ENCODE results near the gene ARFGAP3.

The ARFGAP3 gene

DNA sequence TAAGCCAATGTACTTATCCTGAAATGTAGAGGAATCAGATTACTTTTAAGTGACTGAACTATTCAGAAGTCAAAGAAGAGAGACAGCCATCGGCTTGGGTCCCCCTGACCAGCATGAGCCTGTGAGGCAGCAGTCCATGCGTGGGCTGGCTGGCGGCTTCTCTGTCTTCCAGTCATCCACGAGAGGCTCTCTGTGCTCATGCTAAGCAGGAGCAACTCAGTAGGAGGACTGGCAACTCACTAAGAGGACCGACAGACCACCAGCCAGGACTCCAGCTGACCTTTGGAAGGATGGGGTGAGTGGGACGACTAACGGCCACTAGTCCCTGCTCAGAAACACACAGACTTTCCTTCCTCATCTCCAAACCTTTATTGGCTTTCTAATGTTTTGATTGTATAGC, 43.6 kb downstream of the ARFGAP3 start:
- peaks cover 3% of the 10 kb centered on the region for H3K4me1 ChIP-seq (ENCODE audit: control insufficient read depth, insufficient read depth, low read length)
- no peak overlapping the region for H3K4me3 ChIP-seq (ENCODE audit: low read length)
- H3K36me3 ChIP-seq (ENCODE audit: insufficient read depth, low read length): peaks cover 65% of the 10 kb centered on the region
- H3K27me3 ChIP-seq (ENCODE audit: control insufficient read depth, insufficient read depth, low read length): no peaks in the 10 kb centered on the region
- no peaks in the 10 kb centered on the region for H3K9me3 ChIP-seq (replicated peaks; ENCODE audit: low read length)
- no peak overlapping the region for H3K9ac ChIP-seq (ENCODE audit: low read depth, low read length)
- no peak overlapping the region for H3K4me2 ChIP-seq (ENCODE audit: low read length)

- Histone ChIP-seq H3K9me3 (replicated peaks; ENCODE audit: low read length) (no peaks in the 10 kb centered on the region), H3K4me1 (ENCODE audit: control insufficient read depth, insufficient read depth, low read length) (no peaks in the 10 kb centered on the region), H3K4me3 (ENCODE audit: low read length) (no peak overlapping the region), H3K36me3 (ENCODE audit: insufficient read depth, low read length) (peaks cover 69% of the 10 kb centered on the region), H3K9ac (ENCODE audit: low read depth, low read length) (no peak overlapping the region), H3K27me3 (ENCODE audit: control insufficient read depth, insufficient read depth, low read length) (no peaks in the 10 kb centered on the region), H3K4me2 (ENCODE audit: low read length) (no peak overlapping the region)
These were observed 45.6 kb downstream of the ARFGAP3 start for GRCh38 chr22:42811459-42811858.

DNA sequence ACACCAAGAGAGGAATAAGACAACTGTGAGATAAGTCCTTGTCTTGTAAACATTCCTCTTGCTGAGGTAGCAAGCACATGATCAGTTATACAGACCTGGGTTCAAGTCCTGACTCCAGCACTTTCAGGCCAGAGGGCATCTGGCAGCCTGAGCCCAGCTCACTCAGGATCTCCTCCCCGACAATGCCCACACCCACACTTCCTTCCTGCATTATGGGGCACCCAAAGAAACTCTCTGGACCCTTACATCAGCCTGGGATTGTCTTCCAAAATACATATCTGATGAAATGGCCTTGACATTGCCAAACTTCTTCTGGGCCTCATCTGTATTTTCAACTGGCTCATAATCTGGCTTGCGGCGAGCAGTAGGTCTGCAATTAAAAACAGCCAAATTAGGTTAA, 48.6 kb downstream of the ARFGAP3 start:
- H3K9ac ChIP-seq (ENCODE audit: low read depth, low read length): no peak overlapping the region
- no peak overlapping the region for H3K4me3 ChIP-seq (ENCODE audit: low read length)
- H3K4me2 ChIP-seq (ENCODE audit: low read length): no peak overlapping the region
- peaks cover 68% of the 10 kb centered on the region for H3K36me3 ChIP-seq (ENCODE audit: insufficient read depth, low read length)
- no peaks in the 10 kb centered on the region for H3K9me3 ChIP-seq (replicated peaks; ENCODE audit: low read length)
- no peaks in the 10 kb centered on the region for H3K27me3 ChIP-seq (ENCODE audit: control insufficient read depth, insufficient read depth, low read length)
- H3K4me1 ChIP-seq (ENCODE audit: control insufficient read depth, insufficient read depth, low read length): peaks cover 12% of the 10 kb centered on the region

GRCh38 chr22:42807185-42807584, 49.9 kb downstream of the ARFGAP3 start:
- peaks cover 12% of the 10 kb centered on the region for H3K4me1 ChIP-seq (ENCODE audit: control insufficient read depth, insufficient read depth, low read length)
- H3K4me2 ChIP-seq (ENCODE audit: low read length): no peak overlapping the region
- no peak overlapping the region for H3K4me3 ChIP-seq (ENCODE audit: low read length)
- H3K36me3 ChIP-seq (ENCODE audit: insufficient read depth, low read length): peaks cover 66% of the 10 kb centered on the region
- H3K27me3 ChIP-seq (ENCODE audit: control insufficient read depth, insufficient read depth, low read length): no peaks in the 10 kb centered on the region
- H3K9ac ChIP-seq (ENCODE audit: low read depth, low read length): no peak overlapping the region
- H3K9me3 ChIP-seq (replicated peaks; ENCODE audit: low read length): no peaks in the 10 kb centered on the region

GRCh38 chr22:42805998-42806830, 50.9 kb downstream of the ARFGAP3 start:
- peaks cover 12% of the 10 kb centered on the region for H3K4me1 ChIP-seq (ENCODE audit: control insufficient read depth, insufficient read depth, low read length)
- no peak overlapping the region for H3K4me2 ChIP-seq (ENCODE audit: low read length)
- peaks cover 69% of the 10 kb centered on the region for H3K36me3 ChIP-seq (ENCODE audit: insufficient read depth, low read length)
- no peak overlapping the region for H3K9ac ChIP-seq (ENCODE audit: low read depth, low read length)
- no peaks in the 10 kb centered on the region for H3K27me3 ChIP-seq (ENCODE audit: control insufficient read depth, insufficient read depth, low read length)
- H3K9me3 ChIP-seq (replicated peaks; ENCODE audit: low read length): no peaks in the 10 kb centered on the region
- H3K4me3 ChIP-seq (ENCODE audit: low read length): no peak overlapping the region

DNA sequence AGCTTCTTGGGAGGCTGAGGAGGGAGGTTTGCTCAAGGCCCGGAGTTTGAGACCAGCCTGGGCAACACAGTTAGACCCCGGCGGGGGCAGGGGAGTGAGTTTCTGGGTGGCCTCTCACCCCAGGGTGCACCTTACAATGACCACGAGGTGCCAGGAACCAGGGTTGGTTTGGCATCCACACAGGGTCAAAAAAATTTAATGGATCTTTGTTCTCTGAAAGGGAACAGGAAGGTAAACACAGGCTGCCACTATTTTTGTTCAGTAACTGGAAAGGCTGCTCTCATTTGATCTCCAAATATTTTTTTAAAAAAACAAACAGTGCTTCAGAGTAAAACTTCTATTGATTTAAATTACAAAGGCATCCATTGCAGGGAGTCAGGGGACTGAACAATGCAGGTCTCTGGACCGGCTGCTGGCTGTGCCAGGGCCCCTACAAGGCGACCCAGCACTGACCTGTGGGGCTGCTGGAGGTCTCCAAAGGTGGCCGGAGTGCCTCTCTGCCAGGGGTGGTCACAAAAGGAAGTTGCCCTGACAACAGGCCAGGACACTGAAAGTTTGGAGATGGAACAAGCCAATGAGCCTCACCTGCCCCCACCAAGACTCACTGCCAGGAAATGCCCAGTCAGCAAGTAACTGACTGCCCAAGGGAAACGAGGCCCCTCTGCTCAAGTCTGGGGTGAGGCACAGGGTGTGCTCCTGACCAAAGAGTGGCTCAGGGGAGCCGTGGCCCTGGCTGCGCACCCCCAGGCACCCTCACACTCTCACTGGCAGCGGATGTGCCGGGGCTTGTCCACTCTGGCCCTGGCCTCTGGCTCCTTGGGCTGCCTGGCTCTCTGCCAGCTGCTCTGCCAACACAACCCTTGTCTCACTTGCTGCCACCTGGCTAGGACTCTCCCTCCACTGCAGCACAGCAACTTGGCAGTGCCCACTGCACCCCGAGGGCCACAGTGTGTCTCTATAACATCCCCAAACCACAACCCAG, 51.8 kb downstream of the ARFGAP3 start:
- H3K27me3 ChIP-seq (ENCODE audit: control insufficient read depth, insufficient read depth, low read length): no peaks in the 10 kb centered on the region
- H3K36me3 ChIP-seq (ENCODE audit: insufficient read depth, low read length): peaks cover 70% of the 10 kb centered on the region
- no peak overlapping the region for H3K4me3 ChIP-seq (ENCODE audit: low read length)
- H3K9me3 ChIP-seq (replicated peaks; ENCODE audit: low read length): no peaks in the 10 kb centered on the region
- no peak overlapping the region for H3K4me2 ChIP-seq (ENCODE audit: low read length)
- H3K9ac ChIP-seq (ENCODE audit: low read depth, low read length): no peak overlapping the region
- H3K4me1 ChIP-seq (ENCODE audit: control insufficient read depth, insufficient read depth, low read length): peaks cover 12% of the 10 kb centered on the region

DNA sequence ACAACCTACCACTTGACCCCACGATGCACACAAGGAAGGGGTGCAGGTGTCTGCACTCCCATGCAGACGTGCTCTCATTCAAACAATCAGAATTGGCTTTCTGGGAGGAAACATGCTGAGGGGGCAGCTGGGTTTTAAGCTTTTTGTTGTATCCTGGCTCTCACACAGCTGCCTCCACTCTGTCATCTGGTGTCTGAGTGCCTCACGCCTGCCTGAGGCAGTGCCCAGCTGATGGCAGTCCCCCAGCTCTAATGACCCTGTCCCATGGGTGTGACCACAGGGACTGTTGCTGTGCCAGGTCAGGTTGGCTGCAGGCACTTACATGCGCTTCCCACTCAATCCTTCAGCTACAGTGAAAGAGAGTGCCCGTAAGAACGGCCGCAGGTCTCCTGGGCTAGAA, 53.7 kb downstream of the ARFGAP3 start:
- Histone ChIP-seq H3K27me3 (ENCODE audit: control insufficient read depth, insufficient read depth, low read length) (no peaks in the 10 kb centered on the region), H3K4me3 (ENCODE audit: low read length) (no peak overlapping the region), H3K9ac (ENCODE audit: low read depth, low read length) (no peak overlapping the region), H3K36me3 (ENCODE audit: insufficient read depth, low read length) (peaks cover 76% of the 10 kb centered on the region), H3K9me3 (replicated peaks; ENCODE audit: low read length) (no peaks in the 10 kb centered on the region), H3K4me1 (ENCODE audit: control insufficient read depth, insufficient read depth, low read length) (peaks cover 12% of the 10 kb centered on the region), H3K4me2 (ENCODE audit: low read length) (no peak overlapping the region)

- Histone ChIP-seq H3K4me2 (ENCODE audit: low read length) (no peak overlapping the region), H3K27me3 (ENCODE audit: control insufficient read depth, insufficient read depth, low read length) (no peaks in the 10 kb centered on the region), H3K4me1 (ENCODE audit: control insufficient read depth, insufficient read depth, low read length) (peaks cover 12% of the 10 kb centered on the region), H3K9ac (ENCODE audit: low read depth, low read length) (no peak overlapping the region), H3K36me3 (ENCODE audit: insufficient read depth, low read length) (peaks cover 79% of the 10 kb centered on the region), H3K9me3 (replicated peaks; ENCODE audit: low read length) (no peaks in the 10 kb centered on the region), H3K4me3 (ENCODE audit: low read length) (no peak overlapping the region)
These were observed 55.6 kb downstream of the ARFGAP3 start for GRCh38 chr22:42801252-42802080.

- no peaks in the 10 kb centered on the region for H3K9me3 ChIP-seq (replicated peaks; ENCODE audit: low read length)
- peaks cover 5% of the 10 kb centered on the region for H3K4me1 ChIP-seq (ENCODE audit: control insufficient read depth, insufficient read depth, low read length)
- no peak overlapping the region for H3K4me2 ChIP-seq (ENCODE audit: low read length)
- no peaks in the 10 kb centered on the region for H3K27me3 ChIP-seq (ENCODE audit: control insufficient read depth, insufficient read depth, low read length)
- H3K4me3 ChIP-seq (ENCODE audit: low read length): no peak overlapping the region
- H3K9ac ChIP-seq (ENCODE audit: low read depth, low read length): no peak overlapping the region
- peaks cover 72% of the 10 kb centered on the region for H3K36me3 ChIP-seq (ENCODE audit: insufficient read depth, low read length)
These were observed 56.4 kb downstream of the ARFGAP3 start for GRCh38 chr22:42800451-42801251.

GRCh38 chr22:42799461-42800405, 57.3 kb downstream of the ARFGAP3 start:
- Histone ChIP-seq H3K9ac (ENCODE audit: low read depth, low read length) (no peak overlapping the region), H3K9me3 (replicated peaks; ENCODE audit: low read length) (no peaks in the 10 kb centered on the region), H3K4me3 (ENCODE audit: low read length) (no peak overlapping the region), H3K4me1 (ENCODE audit: control insufficient read depth, insufficient read depth, low read length) (no peaks in the 10 kb centered on the region), H3K4me2 (ENCODE audit: low read length) (no peak overlapping the region), H3K27me3 (ENCODE audit: control insufficient read depth, insufficient read depth, low read length) (no peaks in the 10 kb centered on the region), H3K36me3 (ENCODE audit: insufficient read depth, low read length) (peaks cover 71% of the 10 kb centered on the region)

All from skeletal muscle satellite cell (primary cell).